Retina (tissue), 1 donor: Measurements from ENCODE around the gene TP53INP2.
"Not testable (repeated sequence)": the region's sequence is repeated elsewhere in the genome, so short reads cannot be mapped to it uniquely, and the experiment has no call there.

Source experiments
- DNase-seq: peaks from one replicate; pipeline ENCODE4 v3.0.0-alpha.2; 2016

TP53INP2 gene, protein sequence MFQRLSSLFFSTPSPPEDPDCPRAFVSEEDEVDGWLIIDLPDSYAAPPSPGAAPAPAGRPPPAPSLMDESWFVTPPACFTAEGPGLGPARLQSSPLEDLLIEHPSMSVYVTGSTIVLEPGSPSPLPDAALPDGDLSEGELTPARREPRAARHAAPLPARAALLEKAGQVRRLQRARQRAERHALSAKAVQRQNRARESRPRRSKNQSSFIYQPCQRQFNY

GRCh38 chr20:34704177-34705007 is at the start of gene TP53INP2:
Gene TP53INP2 (plus strand): TSS chr20:34704344. CDS start chr20:34708740, 4,396 bp downstream.
- peak; percentile 94 for DNase-seq

DNA sequence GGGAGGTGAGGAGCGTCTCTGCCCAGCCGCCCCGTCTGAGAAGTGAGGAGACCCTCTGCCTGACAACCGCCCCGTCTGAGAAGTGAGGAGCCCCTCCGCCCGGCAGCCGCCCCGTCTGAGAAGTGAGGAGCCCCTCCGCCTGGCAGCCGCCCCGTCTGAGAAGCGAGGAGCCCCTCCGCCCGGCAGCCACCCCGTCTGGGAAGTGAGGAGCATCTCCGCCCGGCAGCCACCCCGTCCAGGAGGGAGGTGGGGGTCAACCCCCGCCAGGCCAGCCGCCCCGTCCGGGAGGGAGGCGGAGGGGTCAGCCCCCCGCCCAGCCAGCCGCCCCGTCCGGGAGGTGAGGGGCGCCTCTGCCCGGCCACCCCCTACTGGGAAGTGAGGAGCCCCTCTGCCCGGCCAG is 45.5 kb upstream of the TP53INP2 start:
- not testable (repeated sequence) for DNase-seq

DNA sequence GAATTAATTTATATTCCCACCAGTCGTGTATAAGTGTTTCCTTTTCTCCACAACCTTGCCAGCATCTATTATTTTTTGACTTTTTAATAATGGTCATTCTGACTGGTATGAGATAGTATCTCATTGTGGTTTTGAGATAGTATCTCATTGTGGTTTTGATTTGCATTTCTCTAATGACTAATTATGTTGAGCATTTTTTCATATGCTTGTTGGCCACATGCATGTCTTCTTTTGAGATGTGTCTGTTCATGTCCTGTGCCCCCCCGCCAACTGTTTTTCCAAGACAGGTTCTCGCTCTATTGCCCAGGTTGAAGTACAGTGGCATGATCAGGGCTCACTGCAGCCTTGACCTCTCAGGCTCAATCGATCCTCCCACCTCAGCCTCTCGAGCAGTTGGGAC is 42.3 kb upstream of the TP53INP2 start:
- not testable (repeated sequence) for DNase-seq

GRCh38 chr20:34663213-34663943 is 40.8 kb upstream of the TP53INP2 start:
- DNase-seq, result no peak

- not testable (repeated sequence) for DNase-seq
Measured at GRCh38 chr20:34664751-34665150, 39.4 kb upstream of the TP53INP2 start.

GRCh38 chr20:34669094-34669493 is 35.0 kb upstream of the TP53INP2 start:
- DNase-seq, result no peak

GRCh38 chr20:34673412-34673811 is 30.7 kb upstream of the TP53INP2 start:
- DNase-seq, result no peak

DNA sequence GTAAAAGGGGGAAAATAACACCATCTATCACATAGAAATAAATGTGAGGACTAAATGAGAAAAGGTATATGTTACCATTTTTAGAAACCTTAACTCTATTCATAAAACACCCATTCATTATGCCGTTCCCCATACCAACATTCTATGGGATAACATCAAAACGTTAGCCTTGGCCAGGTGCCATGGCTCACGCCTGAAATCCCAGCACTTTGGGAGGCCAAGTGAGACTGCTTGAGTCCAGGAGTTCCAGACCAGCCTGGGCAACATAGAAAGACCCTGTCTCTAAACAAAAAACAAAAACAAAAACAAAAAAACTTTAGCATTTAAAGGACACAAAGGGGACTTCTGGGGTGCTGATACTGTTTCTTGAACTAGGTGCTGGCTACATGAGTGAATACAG is 28.6 kb upstream of the TP53INP2 start:
- no peak for DNase-seq

DNA sequence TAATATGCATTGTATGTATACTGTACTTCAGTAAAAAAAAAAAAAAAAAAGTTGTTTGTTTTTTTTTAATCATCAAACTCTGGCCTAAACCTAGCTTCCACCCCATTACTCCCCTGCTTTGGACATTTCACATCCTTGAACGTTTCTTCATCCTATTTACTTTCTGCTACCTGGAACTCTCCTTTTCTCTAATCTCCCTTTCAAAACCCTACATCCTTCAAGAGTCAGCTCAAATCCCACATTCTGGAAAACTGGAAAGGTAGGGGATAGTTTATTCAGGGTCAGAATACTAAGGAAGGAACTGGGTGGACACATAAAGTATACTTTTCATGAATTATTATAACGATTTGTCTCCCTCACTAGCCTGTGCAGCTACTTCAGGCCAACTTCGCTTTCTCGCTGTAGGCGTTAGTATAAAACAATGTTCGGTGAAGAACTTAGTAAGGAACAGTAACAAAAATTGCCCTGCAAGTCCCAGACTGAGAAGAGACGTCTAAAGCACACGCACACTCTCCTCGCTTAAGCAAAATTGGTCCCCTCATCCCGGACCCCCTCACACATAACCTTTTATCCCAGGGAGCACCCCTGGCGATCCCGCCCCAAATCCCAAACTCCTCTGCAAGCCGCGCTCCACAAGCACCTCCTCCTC is 28.0 kb upstream of the TP53INP2 start:
- DNase-seq, result no peak

DNA sequence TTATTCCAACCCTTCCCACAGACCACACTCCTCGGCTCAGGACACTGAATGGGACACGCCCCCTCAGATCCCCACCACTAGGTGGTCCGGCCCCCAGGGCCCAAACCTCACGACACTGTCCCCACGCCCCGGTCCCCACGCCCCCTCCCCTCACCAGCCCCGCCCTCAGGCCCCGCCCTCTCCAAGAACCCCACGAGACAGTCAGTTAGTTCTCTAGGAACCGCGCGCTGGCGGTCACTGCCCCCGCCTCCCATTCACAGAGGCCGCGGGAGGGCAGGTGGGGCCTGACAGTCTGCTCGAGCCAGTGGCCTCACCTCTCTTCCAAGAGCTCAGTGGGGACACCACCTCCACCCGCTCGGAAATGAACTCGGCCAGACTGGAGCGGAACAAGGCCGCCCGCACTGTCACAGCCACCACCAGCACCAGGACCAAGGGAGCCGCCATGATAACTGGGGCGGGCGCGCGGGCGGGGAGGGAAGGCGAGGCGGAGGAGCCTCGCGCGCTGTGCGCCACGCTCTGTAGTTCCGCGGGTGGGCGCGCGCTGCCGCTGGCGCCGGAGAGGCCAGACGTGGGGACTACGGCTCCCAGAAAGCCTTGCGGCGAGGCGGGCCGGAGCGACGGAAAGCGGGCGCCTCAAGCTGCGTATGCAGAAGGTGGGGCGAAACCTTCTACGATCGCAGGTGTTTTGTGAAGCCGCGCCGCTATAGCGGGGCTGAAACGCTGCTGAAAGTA is 27.3 kb upstream of the TP53INP2 start, which contains the start of gene PIGU:
Gene PIGU, minus strand, starts transcription at position 451 of the 732 bp plus-strand sequence. Its CDS starts 7 bp downstream, at position 444.
- peak; percentile 95 for DNase-seq

- no peak for DNase-seq
Measured at GRCh38 chr20:34680586-34681175, 23.5 kb upstream of the TP53INP2 start.

DNA sequence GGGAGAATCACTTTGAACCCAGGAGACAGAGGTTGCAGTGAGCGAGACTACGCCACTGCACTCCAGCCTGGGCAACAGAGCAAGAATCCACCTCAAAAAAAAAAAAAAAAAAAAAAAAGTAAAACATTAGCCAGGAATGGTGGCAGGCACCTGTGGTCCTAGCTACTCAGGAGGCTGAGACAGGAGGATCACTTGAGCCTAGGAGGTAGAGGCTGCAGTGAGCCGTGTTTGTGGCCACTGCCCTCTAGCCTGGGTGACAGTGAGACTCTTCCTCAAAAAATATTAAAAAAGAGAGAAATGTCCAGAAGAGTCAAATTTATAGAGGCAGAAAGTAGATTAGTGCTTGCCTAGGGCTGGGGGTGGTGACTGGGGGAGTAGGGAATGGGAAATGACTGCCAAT is 20.5 kb upstream of the TP53INP2 start:
- DNase-seq, result no peak

DNA sequence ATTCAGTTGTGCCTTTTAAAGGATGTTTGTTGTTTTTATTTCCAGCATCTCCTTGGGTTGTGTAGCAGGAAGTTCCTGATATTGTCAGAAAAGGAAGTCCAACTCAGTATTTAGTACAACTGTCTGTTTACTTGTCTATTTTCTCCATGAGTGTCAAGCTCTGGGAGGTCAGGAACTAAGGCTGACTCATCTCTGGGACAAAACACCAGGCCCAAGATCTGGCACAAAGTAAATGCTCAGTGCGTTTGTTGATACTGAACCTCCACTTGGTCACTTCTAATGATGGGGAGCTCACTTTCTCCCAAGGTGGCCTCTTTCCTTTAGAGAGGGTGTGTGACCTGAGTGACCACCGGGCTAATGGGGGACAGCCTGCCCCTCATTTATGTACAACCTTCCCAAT is 14.7 kb upstream of the TP53INP2 start:
- no peak for DNase-seq

GRCh38 chr20:34691838-34692237 is 12.3 kb upstream of the TP53INP2 start:
- DNase-seq, result no peak

DNA sequence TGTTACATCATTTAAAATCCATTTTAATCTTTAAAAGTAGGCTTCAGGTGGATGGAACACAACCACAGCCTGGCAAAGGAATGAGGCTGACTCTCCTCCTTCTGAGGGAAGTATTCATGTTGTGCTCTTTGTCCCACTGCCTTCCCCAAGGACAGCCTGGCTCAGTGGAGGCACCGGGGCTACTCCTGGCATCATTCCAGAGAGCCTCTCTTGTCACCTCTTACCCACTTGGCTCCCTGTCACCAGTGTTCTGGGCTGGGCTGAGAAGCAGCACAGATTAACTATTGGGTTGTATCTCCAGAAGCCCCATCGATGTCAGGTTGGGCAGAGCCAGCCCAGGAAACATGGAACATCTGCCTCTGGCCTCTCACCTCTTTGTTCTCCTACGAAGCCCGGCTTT is 10.7 kb upstream of the TP53INP2 start:
- DNase-seq, result no peak

DNA sequence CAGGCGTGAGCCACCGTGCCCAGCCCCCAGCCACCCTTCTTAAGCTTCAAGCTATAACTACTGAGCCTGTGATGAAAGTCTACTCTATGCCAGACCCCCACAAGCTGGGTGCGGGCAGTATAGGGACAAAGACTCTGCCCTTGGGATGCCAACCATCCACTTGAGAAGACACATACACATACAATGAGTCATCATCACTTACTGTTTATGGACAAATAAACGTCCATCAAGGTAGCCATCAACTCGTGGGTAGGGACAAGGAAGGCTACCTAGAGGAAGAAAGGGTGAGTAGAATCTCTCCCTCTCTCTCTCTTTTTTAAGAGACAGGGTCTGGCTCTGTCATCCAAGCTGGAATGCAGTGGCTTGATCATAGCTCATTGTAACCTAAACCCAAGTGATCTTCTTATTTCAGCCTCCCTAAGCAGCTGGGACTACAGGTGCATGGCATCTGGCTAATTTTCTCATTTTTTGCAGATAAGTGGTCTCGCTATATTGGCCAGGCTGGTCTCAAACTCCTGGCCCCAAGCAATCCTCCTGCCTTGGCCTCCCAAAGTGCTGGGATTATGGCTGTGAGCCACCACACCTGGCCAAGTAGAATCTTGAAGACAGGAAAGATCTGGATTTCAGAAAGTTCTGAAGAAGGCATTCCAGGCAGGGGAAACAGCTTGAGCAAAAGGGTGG is 2.6 kb upstream of the TP53INP2 start:
- DNase-seq, result no peak

- peak; percentile 7 for DNase-seq
Measured at GRCh38 chr20:34703061-34703423, 1.1 kb upstream of the TP53INP2 start.

DNA sequence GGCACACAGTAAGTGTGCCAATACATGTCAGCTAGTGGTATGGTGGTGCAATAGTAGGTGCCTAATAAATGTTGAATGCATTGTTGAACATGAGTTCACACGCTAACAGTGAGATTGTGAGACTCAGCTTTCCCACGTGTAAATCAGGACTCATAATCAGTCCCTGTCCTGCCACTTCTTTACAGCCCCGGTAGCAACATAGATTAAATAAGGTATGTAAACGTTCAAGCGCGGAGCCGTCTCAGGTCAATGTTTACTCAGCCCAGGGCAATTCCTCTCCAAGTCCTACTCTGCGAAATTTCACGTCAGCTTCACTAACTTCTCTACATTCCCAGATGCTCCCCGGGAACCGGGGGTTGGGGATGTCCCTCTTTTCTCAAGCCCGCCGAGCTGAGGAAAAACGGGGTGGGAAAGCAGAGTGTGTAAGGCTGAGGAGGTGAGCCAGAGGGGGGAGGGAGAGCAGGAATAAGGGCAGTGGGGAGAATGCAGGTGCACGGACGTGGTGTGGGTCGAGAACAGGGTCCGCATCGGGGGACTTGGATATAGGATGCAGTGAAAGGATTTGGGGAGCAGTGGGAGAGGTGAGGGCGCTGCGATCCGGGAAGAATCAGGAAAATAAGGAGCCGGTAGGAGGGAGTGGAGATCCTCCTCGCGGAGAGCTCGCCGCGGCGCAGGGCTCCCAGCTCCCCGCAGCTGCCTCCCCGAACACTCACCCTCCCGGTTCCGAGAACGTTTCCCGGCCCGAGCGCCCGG is 544 bp upstream of the TP53INP2 start:
- DNase-seq, result peak; percentile 85

- DNase-seq, result no peak
Measured at GRCh38 chr20:34705008-34705396, 858 bp downstream of the TP53INP2 start.
